Spleen (tissue), 7 donors: ENCODE data around the gene INPP5D.

Source experiments
- POLR2A ChIP-seq, 3 donors: fragments of 450-650 bp; IDR thresholded peaks; one replicate each; pipeline ENCODE4 v1.5.1; 2017; ENCODE audit warnings: antibody characterized with exemption in 3 of 3, mild to moderate bottlenecking in 1 of 3
- TF ChIP-seq, protein P1 (sequence below), 11 experiments: fragments of 200-600 bp in 7 of 11; fragments of 450-650 bp in 4 of 11; sonication (generic) in 4 of 11; IDR thresholded peaks in 8 of 11; conservative IDR thresholded peaks in 3 of 11; 1 replicate in 7 of 11; 2 replicates in 4 of 11; pipeline versions ENCODE4 v1.4.0 to v1.8.0; 2016 to 2021; ENCODE audit warnings: antibody characterized with exemption in 11 of 11, inconsistent platforms in 4 of 11, mild to moderate bottlenecking in 1 of 11
- donor health status: DM: no; HTN: no; CAD: no; lungs with moderate emphysema.
- donor health status: DM: no; HTN: no; CAD: no.
- donor health status: DM: no; HTN: no; CAD: no.

DNA sequence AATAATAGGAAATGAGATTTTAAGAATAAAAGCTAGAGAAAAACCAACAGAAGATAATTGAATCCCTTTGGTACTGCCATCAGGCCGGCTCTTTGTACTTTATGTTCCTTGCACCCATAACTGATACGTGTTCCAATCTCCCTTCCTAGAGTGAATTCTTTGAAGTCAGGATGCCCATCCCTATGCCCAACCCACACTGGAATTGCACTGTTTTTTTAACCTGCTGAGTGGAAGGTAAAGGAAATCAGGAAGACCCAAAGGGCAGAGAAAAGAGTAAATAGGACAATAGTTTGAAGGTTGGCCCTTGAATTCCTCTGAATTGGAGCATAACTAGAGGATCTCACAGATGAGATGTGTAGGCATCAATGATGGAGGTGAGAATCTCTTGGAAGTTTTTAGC, 187.0 kb downstream of the INPP5D start:
- TF ChIP-seq, protein P1, sequence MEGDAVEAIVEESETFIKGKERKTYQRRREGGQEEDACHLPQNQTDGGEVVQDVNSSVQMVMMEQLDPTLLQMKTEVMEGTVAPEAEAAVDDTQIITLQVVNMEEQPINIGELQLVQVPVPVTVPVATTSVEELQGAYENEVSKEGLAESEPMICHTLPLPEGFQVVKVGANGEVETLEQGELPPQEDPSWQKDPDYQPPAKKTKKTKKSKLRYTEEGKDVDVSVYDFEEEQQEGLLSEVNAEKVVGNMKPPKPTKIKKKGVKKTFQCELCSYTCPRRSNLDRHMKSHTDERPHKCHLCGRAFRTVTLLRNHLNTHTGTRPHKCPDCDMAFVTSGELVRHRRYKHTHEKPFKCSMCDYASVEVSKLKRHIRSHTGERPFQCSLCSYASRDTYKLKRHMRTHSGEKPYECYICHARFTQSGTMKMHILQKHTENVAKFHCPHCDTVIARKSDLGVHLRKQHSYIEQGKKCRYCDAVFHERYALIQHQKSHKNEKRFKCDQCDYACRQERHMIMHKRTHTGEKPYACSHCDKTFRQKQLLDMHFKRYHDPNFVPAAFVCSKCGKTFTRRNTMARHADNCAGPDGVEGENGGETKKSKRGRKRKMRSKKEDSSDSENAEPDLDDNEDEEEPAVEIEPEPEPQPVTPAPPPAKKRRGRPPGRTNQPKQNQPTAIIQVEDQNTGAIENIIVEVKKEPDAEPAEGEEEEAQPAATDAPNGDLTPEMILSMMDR (IDR thresholded peaks at IDR 0.05 in 8 of 11, conservative IDR thresholded peaks at IDR 0.05 in 3 of 11) = no peak
- no peak for TF ChIP-seq POLR2A (IDR thresholded peaks at IDR 0.05)
